H1 (cell line): ENCODE data around the gene HDAC9. TPM values are rescaled to one million over a fixed set of nuclear protein-coding genes. Genes with fewer than 3 reads are reported as not detected.

ENCODE experiments used
- CTCF ChIA-PET: fragments of 300-600 bp; sonication (Branson Sonifier 250); formaldehyde crosslinking; loops from one replicate; lab custom pipeline; 2021; ENCODE audit not compliant: partially characterized antibody; lab: Charles Lee
- POLR2A ChIA-PET: fragments of 300-600 bp; sonication (Branson Sonifier 250); formaldehyde crosslinking; loops from one replicate; lab custom pipeline; 2021; ENCODE audit warnings: inconsistent platforms; ENCODE audit not compliant: partially characterized antibody; lab: Charles Lee
- DNase-seq, 2 experiments: peaks; one replicate each; pipeline versions ENCODE4 v3.0.0 to v3.0.0-alpha.2; 2010 to 2022; ENCODE audit warnings: low spot score in 2 of 2, low read depth in 1 of 2, mixed read lengths in 1 of 2
- FAIRE-seq: peaks from 2 replicates; lab custom pipeline; 2011; peaks lifted over from hg19 to GRCh38; lab: Jason Lieb, UNC
- H2AFZ ChIP-seq: 2 replicates; pipeline ENCODE4 v1.8.1; 2012; ENCODE audit warnings: low read length, inconsistent platforms
- H2AK5ac ChIP-seq: 2 replicates; pipeline ENCODE4 v1.6.1; 2013; ENCODE audit warnings: low read depth, low read length
- H2BK120ac ChIP-seq: replicated peaks from 2 replicates; pipeline ENCODE3; 2013; ENCODE audit warnings: low read depth, low read length, inconsistent platforms
- H2BK12ac ChIP-seq: 2 replicates; pipeline ENCODE4 v1.6.1; 2013; ENCODE audit warnings: low read depth, low read length
- H2BK15ac ChIP-seq: 2 replicates; pipeline ENCODE4 v1.6.1; 2013; ENCODE audit warnings: low read length
- H2BK20ac ChIP-seq: 2 replicates; pipeline ENCODE4 v1.6.1; 2013; ENCODE audit warnings: low read length
- H2BK5ac ChIP-seq: 2 replicates; pipeline ENCODE4 v1.6.1; 2013; ENCODE audit warnings: low read depth, low read length
- H3K14ac ChIP-seq: 2 replicates; pipeline ENCODE4 v1.6.1; 2013; ENCODE audit warnings: inconsistent platforms; ENCODE audit not compliant: insufficient read length
- H3K18ac ChIP-seq: 2 replicates; pipeline ENCODE4 v1.6.1; 2013; ENCODE audit warnings: low read length; ENCODE audit errors: extremely low read depth
- H3K23ac ChIP-seq: 2 replicates; pipeline ENCODE4 v1.6.1; 2013; ENCODE audit warnings: inconsistent platforms; ENCODE audit not compliant: insufficient read length
- H3K23me2 ChIP-seq: 2 replicates; pipeline ENCODE4 v1.6.1; 2013; ENCODE audit warnings: low read depth, low read length
- H3K27ac ChIP-seq: 2 replicates; pipeline ENCODE4 v1.6.1; 2011; ENCODE audit warnings: low read depth, low read length, inconsistent platforms
- H3K27me3 ChIP-seq, 4 experiments: replicated peaks in 1 of 4; 1 replicate in 1 of 4; 2 replicates in 3 of 4; pipeline versions ENCODE4 v1.6.1 to v1.8.1; 2011 to 2013; ENCODE audit warnings: low read length in 3 of 4, mild to moderate bottlenecking in 3 of 4, inconsistent platforms in 2 of 4, mixed read lengths in 2 of 4, moderate library complexity in 1 of 4; ENCODE audit not compliant: control insufficient read depth in 3 of 4, insufficient read depth in 3 of 4; ENCODE audit errors: extremely low read depth in 1 of 4
- H3K36me3 ChIP-seq, 4 experiments: 2 replicates each; pipeline versions ENCODE4 v1.6.1 to v1.8.1; 2011 to 2013; ENCODE audit warnings: mild to moderate bottlenecking in 4 of 4, low read length in 3 of 4, moderate library complexity in 2 of 4, control low read depth in 1 of 4, inconsistent platforms in 1 of 4; ENCODE audit not compliant: insufficient read depth in 4 of 4, control insufficient read depth in 2 of 4
- H3K4ac ChIP-seq: replicated peaks from 2 replicates; pipeline ENCODE3; 2013; ENCODE audit warnings: low read length, low read depth, mixed read lengths, inconsistent platforms; ENCODE audit not compliant: insufficient read length
- H3K4me1 ChIP-seq, 4 experiments: replicated peaks in 1 of 4; 1 replicate in 1 of 4; 2 replicates in 3 of 4; pipeline versions ENCODE4 v1.6.1 to v1.8.1; 2011 to 2013; ENCODE audit warnings: low read length in 3 of 4, inconsistent platforms in 2 of 4, mixed read lengths in 1 of 4; ENCODE audit not compliant: insufficient read depth in 4 of 4, control insufficient read depth in 3 of 4
- H3K4me2 ChIP-seq, 2 experiments: 2 replicates each; pipeline versions ENCODE4 v1.6.1 to v1.8.1; 2011 to 2013; ENCODE audit warnings: low read depth in 2 of 2, low read length in 2 of 2, control low read depth in 1 of 2, inconsistent platforms in 1 of 2, mild to moderate bottlenecking in 1 of 2; ENCODE audit not compliant: insufficient read depth in 1 of 2
- H3K4me3 ChIP-seq, 4 experiments: fragments of 200-600, 300-600 bp in 1 of 4; sonication (generic), shearing (Covaris generic), sonication (Bioruptor Twin) in 1 of 4; 2 replicates each; pipeline versions ENCODE4 v1.5.1 to v1.8.1; 2011 to 2016; ENCODE audit warnings: low read length in 4 of 4, low read depth in 3 of 4, control low read depth in 2 of 4, inconsistent platforms in 2 of 4, mild to moderate bottlenecking in 2 of 4, mixed read lengths in 1 of 4, moderate library complexity in 1 of 4; ENCODE audit not compliant: insufficient read depth in 2 of 4; ENCODE audit errors: extremely low read depth in 1 of 4
- H3K56ac ChIP-seq: replicated peaks from 2 replicates; pipeline ENCODE3; 2013; ENCODE audit warnings: low read depth, mild to moderate bottlenecking, mixed read lengths, low read length, inconsistent platforms; ENCODE audit not compliant: insufficient read length
- H3K79me1 ChIP-seq: 2 replicates; pipeline ENCODE4 v1.6.1; 2013; ENCODE audit warnings: low read depth, low read length, control low read depth
- H3K79me2 ChIP-seq, 2 experiments: 2 replicates each; pipeline versions ENCODE4 v1.6.1 to v1.8.1; 2012 to 2013; ENCODE audit warnings: low read length in 2 of 2, mild to moderate bottlenecking in 2 of 2, inconsistent platforms in 1 of 2; ENCODE audit not compliant: insufficient read depth in 2 of 2, control insufficient read depth in 1 of 2
- H3K9ac ChIP-seq, 4 experiments: replicated peaks in 1 of 4; 1 replicate in 1 of 4; 2 replicates in 3 of 4; pipeline versions ENCODE4 v1.6.1 to v1.8.1; 2011 to 2013; ENCODE audit warnings: low read depth in 3 of 4, low read length in 3 of 4, control low read depth in 2 of 4, mild to moderate bottlenecking in 2 of 4, moderate library complexity in 2 of 4, inconsistent platforms in 1 of 4; ENCODE audit errors: extremely low read depth in 1 of 4
- H3K9me3 ChIP-seq, 2 experiments: 2 replicates each; pipeline versions ENCODE4 v1.6.1 to v1.8.1; 2012 to 2013; ENCODE audit warnings: mild to moderate bottlenecking in 2 of 2, moderate library complexity in 2 of 2, control low read depth in 1 of 2, inconsistent platforms in 1 of 2, low read depth in 1 of 2, low read length in 1 of 2, mixed read lengths in 1 of 2; ENCODE audit not compliant: insufficient read depth in 2 of 2
- H4K20me1 ChIP-seq, 2 experiments: replicated peaks in 1 of 2; 2 replicates each; pipeline versions ENCODE3 to v1.8.1; 2011 to 2013; ENCODE audit warnings: inconsistent platforms in 2 of 2, low read length in 2 of 2, mild to moderate bottlenecking in 1 of 2; ENCODE audit not compliant: insufficient read depth in 2 of 2, control insufficient read depth in 1 of 2
- H4K5ac ChIP-seq: 2 replicates; pipeline ENCODE4 v1.6.1; 2013; ENCODE audit warnings: low read length, low read depth, mixed read lengths, inconsistent platforms; ENCODE audit not compliant: insufficient read length
- H4K8ac ChIP-seq: 2 replicates; pipeline ENCODE4 v1.8.0; 2013; ENCODE audit warnings: mild to moderate bottlenecking, moderate library complexity, low read length, inconsistent platforms; ENCODE audit not compliant: insufficient read depth; ENCODE audit errors: extremely low read depth
- H4K91ac ChIP-seq: replicated peaks from 2 replicates; pipeline ENCODE3; 2013; ENCODE audit warnings: low read length, mixed read lengths, inconsistent platforms; ENCODE audit not compliant: insufficient read length
- BCL11A ChIP-seq, 2 experiments: IDR thresholded peaks; one replicate each; pipeline ENCODE4 v1.6.1; 2011; ENCODE audit warnings: low read depth in 2 of 2, low read length in 2 of 2, mild to moderate bottlenecking in 2 of 2
- EZH2 ChIP-seq: fragments of 200-600 bp; sonication (generic); IDR thresholded peaks from 2 replicates; pipeline ENCODE4 v1.7.1; 2012; ENCODE audit warnings: low read depth, mild to moderate bottlenecking, moderate library complexity, low read length, inconsistent platforms; ENCODE audit not compliant: severe bottlenecking
- GABPA ChIP-seq: IDR thresholded peaks from 2 replicates; pipeline ENCODE4 v1.6.1; 2011; ENCODE audit warnings: mild to moderate bottlenecking, low read length, moderate library complexity, borderline replicate concordance; ENCODE audit not compliant: insufficient read depth
- GTF2F1 ChIP-seq: IDR thresholded peaks from 2 replicates; pipeline ENCODE4 v1.6.1; 2012; ENCODE audit warnings: low read depth, low read length, improper control_type of control experiment, borderline replicate concordance
- JUND ChIP-seq: IDR thresholded peaks from 2 replicates; pipeline ENCODE4 v1.6.1; 2011; ENCODE audit warnings: mild to moderate bottlenecking, improper control_type of control experiment, low read length
- POLR2A ChIP-seq, 2 experiments: IDR thresholded peaks; 1 replicate in 1 of 2; 2 replicates in 1 of 2; pipeline ENCODE4 v1.6.1; 2011; ENCODE audit warnings: low read depth in 2 of 2, low read length in 2 of 2, mild to moderate bottlenecking in 2 of 2; ENCODE audit errors: control extremely low read depth in 1 of 2
- SIRT6 ChIP-seq: IDR thresholded peaks from one replicate; pipeline ENCODE4 v1.7.1; 2012; ENCODE audit warnings: low read length, inconsistent platforms
- SP1 ChIP-seq: IDR thresholded peaks from 2 replicates; pipeline ENCODE4 v1.6.1; 2011; ENCODE audit warnings: low read depth, low read length
- SP4 ChIP-seq: IDR thresholded peaks from 2 replicates; pipeline ENCODE4 v1.6.1; 2012; ENCODE audit warnings: low read length, inconsistent platforms
- SRF ChIP-seq: IDR thresholded peaks from 2 replicates; pipeline ENCODE4 v1.6.1; 2011; ENCODE audit warnings: mild to moderate bottlenecking, low read depth, low read length, moderate library complexity
- TEAD4 ChIP-seq: IDR thresholded peaks from 2 replicates; pipeline ENCODE4 v1.6.1; 2012; ENCODE audit warnings: low read depth, low read length, inconsistent platforms, mixed read lengths
- YY1 ChIP-seq: IDR thresholded peaks from 2 replicates; pipeline ENCODE4 v1.6.1; 2011; ENCODE audit warnings: low read depth, mild to moderate bottlenecking, low read length
- ZNF274 ChIP-seq: IDR thresholded peaks from 2 replicates; pipeline ENCODE4 v1.7.0; 2012; ENCODE audit warnings: low read length, borderline replicate concordance; ENCODE audit errors: extremely low read depth
- WGBS, 2 experiments: shearing (Covaris generic) in 1 of 2; methylation state at CpG; one replicate each; pipeline versions ENCODE4 v1.1.6 to v1.1.7; 2013 to 2015; ENCODE audit warnings: low lambda C conversion rate in 2 of 2, mixed read lengths in 2 of 2, inconsistent platforms in 1 of 2, low coverage in 1 of 2, missing lambda C conversion rate in 1 of 2; ENCODE audit not compliant: insufficient replicate concordance in 2 of 2, insufficient coverage in 1 of 2, insufficient read length in 1 of 2; ENCODE audit errors: extremely low coverage in 1 of 2, missing lambda C conversion rate in 1 of 2; 5-methylcytosine and 5-hydroxymethylcytosine counted together
- polyA plus RNA-seq, 7 experiments: library from polyadenylated mRNA; depleted of rRNA in 3 of 7; stranded (reverse) in 5 of 7; unstranded in 2 of 7; fragments of >200 nt in 5 of 7; fragments of 200-250 nt in 2 of 7; gene quantifications; 1 replicate in 5 of 7; 2 replicates in 1 of 7; 4 replicates in 1 of 7; pipeline versions ENCODE4 v1.2.1 to v1.2.3, GENCODE V29; 2011 to 2013; ENCODE audit warnings: missing spikeins in 2 of 7, mixed read lengths in 2 of 7
- total RNA-seq: library from RNA; stranded (reverse); fragmentation: NEBNext Ultra II Directional; extraction: Animal tissue kit (Norgen Biotek cat#: 25700); gene quantifications from 2 replicates; pipeline ENCODE4 v1.2.1, GENCODE V29; 2021

HDAC9 gene
- total and polyA plus RNA-seq, 2 of the 8 experiments (the other 6 are each of a cell fraction or from before 2014, with no cell fraction given), result 9.5 to 13.1 TPM

DNA sequence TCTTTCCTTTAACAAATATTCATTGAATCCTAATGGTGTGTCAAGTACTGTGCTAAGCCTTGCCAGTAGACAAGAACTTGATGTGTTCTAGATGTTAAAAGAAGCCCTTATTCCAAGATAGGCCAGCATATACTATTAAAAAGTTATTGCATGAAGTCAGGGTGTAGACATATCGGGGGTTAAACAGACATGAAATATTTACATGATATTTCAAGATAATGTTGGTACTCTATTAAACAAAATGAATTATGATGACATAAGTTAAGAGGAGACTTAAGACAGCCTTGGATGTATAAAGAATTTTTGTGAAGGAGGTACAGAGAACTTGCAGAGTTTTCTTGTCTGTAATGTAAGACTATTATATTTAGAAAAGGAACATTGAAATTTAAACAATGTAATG is 44.8 kb downstream of the HDAC9 start:
- Histone ChIP-seq H2BK5ac (no peak overlapping the region), H3K36me3 (no peaks in the 10 kb centered on the region), H3K79me1 (no peaks in the 10 kb centered on the region), H3K9ac (no peak overlapping the region), H2BK120ac (no peak overlapping the region), H3K23me2 (no peaks in the 10 kb centered on the region), H3K56ac (no peak overlapping the region), H2AFZ (no peak overlapping the region), H2AK5ac (no peak overlapping the region), H3K79me2 (no peaks in the 10 kb centered on the region), H4K5ac (no peak overlapping the region), H3K4ac (no peak overlapping the region), H2BK20ac (no peak overlapping the region), H2BK15ac (no peak overlapping the region), H3K14ac (no peak overlapping the region), H3K4me3 (no peak overlapping the region), H3K4me2 (no peak overlapping the region), H3K18ac (no peak overlapping the region), H3K9me3 (no peaks in the 10 kb centered on the region), H2BK12ac (no peak overlapping the region), H4K91ac (no peak overlapping the region), H4K8ac (no peak overlapping the region), H4K20me1 (peaks cover 0 to 1% of the 10 kb centered on the region in 2 experiments), H3K27ac (no peak overlapping the region), H3K4me1 (peaks cover 0 to 6% (median 4%) of the 10 kb centered on the region in 4 experiments; a peak in 3 of 7 replicates), H3K27me3 (no peaks in the 10 kb centered on the region), H3K23ac (no peak overlapping the region)
- FAIRE-seq, result no peak
- WGBS, 2 experiments, result 83% methylated on average over 1 of the region's 1 CpG; no CpG with 5 or more reads in 1 of the 2 experiments
- ChIA-PET POLR2A (no interaction called here), CTCF (interaction anchor here (0.6 kb wide), 1 partner anchor 128 kb away, joined by 4 read pairs; no protein-coding TSS in a partner anchor)
- TF ChIP-seq ZNF274 (no peak), GABPA (no peak), SP1 (no peak), GTF2F1 (no peak), SP4 (no peak), SRF (no peak), TEAD4 (no peak), YY1 (no peak), BCL11A (IDR thresholded peaks at IDR 0.05; ENCODE audit: low read depth in 2 of 2, low read length in 2 of 2) (no peak), SIRT6 (no peak), EZH2 (no peak), POLR2A (IDR thresholded peaks at IDR 0.05; ENCODE audit: control extremely low read depth in 1 of 2, low read depth in 2 of 2, low read length in 2 of 2) (no peak), JUND (no peak)
- DNase-seq, result no peak
